HCT116 (cell line): ENCODE results near the gene RPS2. TPM values are rescaled to one million over a fixed set of nuclear protein-coding genes. Genes with fewer than 3 reads are reported as not detected.

Experiments used
- ATAC-seq: fragments of 200-7000 bp; cut with Tn5 transposase; 2 replicates; pipeline ENCODE4 v1.9.1; 2020; ENCODE audit warnings: mild to moderate bottlenecking, moderate library complexity
- BruUV-seq: library from RNA; stranded (reverse); fragments of 400-500 nt; replicated peaks from 2 replicates; lab custom pipeline; 2021; lab: Mats Ljungman, UMichigan
- CTCF ChIA-PET: fragments of 300-600 bp; sonication (Branson Sonifier 250); formaldehyde crosslinking; loops from one replicate; lab custom pipeline; 2021; ENCODE audit warnings: antibody characterized with exemption; lab: Charles Lee
- POLR2A ChIA-PET: fragments of 300-600, 350-600 bp; sonication (Branson Sonifier 250); formaldehyde crosslinking; loops from one replicate; lab custom pipeline; 2021; ENCODE audit warnings: antibody characterized with exemption; lab: Charles Lee
- RAD21 ChIA-PET, 2 experiments: fragments of 300-600 bp; sonication (Branson Sonifier 250); formaldehyde crosslinking; loops; one replicate each; lab custom pipeline; 2023; ENCODE audit warnings: low total read pairs in 2 of 2; ENCODE audit not compliant: uncharacterized antibody in 2 of 2, unreplicated experiment in 2 of 2, low non-redundant PET in 1 of 2; lab: Charles Lee
- DNase-seq: peaks from one replicate; pipeline ENCODE4 v3.0.0-alpha.2; 2010; ENCODE audit warnings: low read depth, low spot score
- H2AFZ ChIP-seq: fragments of 200-600 bp; shearing (Covaris generic), sonication (generic); 2 replicates; pipeline ENCODE4 v1.6.1; 2017; ENCODE audit warnings: low read depth, mixed run types, mixed read lengths, antibody characterized with exemption, low read length; ENCODE audit not compliant: poor library complexity, severe bottlenecking
- H3K27ac ChIP-seq: 2 replicates; pipeline ENCODE4 v1.5.1; 2012; ENCODE audit warnings: low read depth, low read length
- H3K27me3 ChIP-seq: fragments of 200-600 bp; sonication (generic); 2 replicates; pipeline ENCODE4 v1.6.1; 2016; ENCODE audit warnings: mixed run types, low read length, mixed read lengths; ENCODE audit not compliant: insufficient read depth
- H3K36me3 ChIP-seq, 2 experiments: fragments of 200-500 bp in 1 of 2; fragments of 200-600 bp in 1 of 2; sonication (Bioruptor generic) in 1 of 2; sonication (generic) in 1 of 2; 2 replicates each; pipeline versions ENCODE4 v1.5.1 to v1.6.1; 2014 to 2016; ENCODE audit warnings: low read length in 2 of 2, inconsistent platforms in 1 of 2, mixed read lengths in 1 of 2, mixed run types in 1 of 2; ENCODE audit not compliant: insufficient read depth in 2 of 2, control insufficient read depth in 1 of 2
- H3K4me1 ChIP-seq, 2 experiments: fragments of 200-600 bp in 1 of 2; sonication (generic) in 1 of 2; 2 replicates each; pipeline versions ENCODE4 v1.5.1 to v1.6.1; 2012 to 2017; ENCODE audit warnings: low read length in 2 of 2, inconsistent platforms in 1 of 2, mild to moderate bottlenecking in 1 of 2, mixed read lengths in 1 of 2, mixed run types in 1 of 2, moderate library complexity in 1 of 2; ENCODE audit not compliant: insufficient read depth in 2 of 2, control insufficient read depth in 1 of 2
- H3K4me2 ChIP-seq: fragments of 200-600 bp; sonication (generic); 2 replicates; pipeline ENCODE4 v1.6.1; 2017; ENCODE audit warnings: mixed run types, low read length, mixed read lengths
- H3K4me3 ChIP-seq, 2 experiments: fragments of 200-600 bp in 1 of 2; sonication (generic) in 1 of 2; replicated peaks in 1 of 2; 2 replicates each; pipeline ENCODE4 v1.5.1; 2011 to 2016; ENCODE audit warnings: low read length in 2 of 2, control low read depth in 1 of 2, low read depth in 1 of 2, mild to moderate bottlenecking in 1 of 2, mixed read lengths in 1 of 2, mixed run types in 1 of 2
- H3K79me2 ChIP-seq: fragments of 200-600 bp; sonication (generic); 2 replicates; pipeline ENCODE4 v1.6.1; 2017; ENCODE audit warnings: mild to moderate bottlenecking, mixed run types, low read length, moderate library complexity, mixed read lengths; ENCODE audit not compliant: insufficient read depth
- H3K9ac ChIP-seq: fragments of 200-600 bp; sonication (generic); 2 replicates; pipeline ENCODE4 v1.6.1; 2016; ENCODE audit warnings: low read length, mixed read lengths
- H3K9me2 ChIP-seq: fragments of 200-600 bp; sonication (generic), shearing (Covaris generic); 2 replicates; pipeline ENCODE4 v1.6.1; 2017; ENCODE audit warnings: mixed run types, mild to moderate bottlenecking, moderate library complexity; ENCODE audit not compliant: insufficient read depth
- H3K9me3 ChIP-seq, 2 experiments: fragments of 200-500 bp in 1 of 2; fragments of 200-600 bp in 1 of 2; sonication (Bioruptor generic) in 1 of 2; sonication (generic) in 1 of 2; 2 replicates each; pipeline ENCODE4 v1.6.1; 2014 to 2017; ENCODE audit warnings: low read length in 2 of 2, mixed read lengths in 2 of 2, inconsistent platforms in 1 of 2, low read depth in 1 of 2, mild to moderate bottlenecking in 1 of 2, mixed run types in 1 of 2, moderate library complexity in 1 of 2; ENCODE audit not compliant: control insufficient read depth in 1 of 2, insufficient read depth in 1 of 2
- H4K20me1 ChIP-seq: fragments of 200-600 bp; sonication (generic), shearing (Covaris generic); 2 replicates; pipeline ENCODE4 v1.6.1; 2017; ENCODE audit warnings: mixed run types, mild to moderate bottlenecking, moderate library complexity; ENCODE audit not compliant: insufficient read depth
- CEBPB ChIP-seq: IDR thresholded peaks from 2 replicates; pipeline ENCODE4 v1.6.1; 2012; ENCODE audit warnings: low read depth
- ELF1 ChIP-seq: IDR thresholded peaks from 2 replicates; pipeline ENCODE4 v1.6.1; 2012; ENCODE audit warnings: low read depth, borderline replicate concordance
- FOSL1 ChIP-seq: IDR thresholded peaks from 2 replicates; pipeline ENCODE4 v1.6.1; 2012; ENCODE audit warnings: low read depth
- RAD21 ChIP-seq: IDR thresholded peaks from 2 replicates; pipeline ENCODE4 v1.6.1; 2012; ENCODE audit warnings: low read depth, mild to moderate bottlenecking
- SIN3A ChIP-seq: IDR thresholded peaks from 2 replicates; pipeline ENCODE4 v1.6.1; 2012; ENCODE audit warnings: low read depth
- SRF ChIP-seq: IDR thresholded peaks from 2 replicates; pipeline ENCODE4 v1.6.1; 2012; ENCODE audit warnings: low read depth
- ZFX ChIP-seq: fragments of 450-650 bp; IDR thresholded peaks from 2 replicates; pipeline ENCODE4 v1.6.1; 2017
- ZNF274 ChIP-seq: fragments of 200-500 bp; sonication (Bioruptor generic); IDR thresholded peaks from 2 replicates; pipeline ENCODE4 v1.6.1; 2014; ENCODE audit warnings: mild to moderate bottlenecking, low read depth, low read length, inconsistent platforms
- intact Hi-C: fragments of 100-400 bp; cut with micrococcal nuclease; formaldehyde crosslinking; loops from 2 replicates; pipeline ENCODE4 v1.10.0; 2022
- total RNA-seq: library from RNA; stranded (reverse); gene quantifications from one replicate; pipeline ENCODE4 v1.2.1, GENCODE V29; 2021; ENCODE audit not compliant: unreplicated experiment
- TF ChIP-seq, protein P1 (sequence below): IDR thresholded peaks from 2 replicates; pipeline ENCODE4 v1.6.1; 2012; ENCODE audit warnings: low read depth
- TF ChIP-seq, protein P2 (sequence below): IDR thresholded peaks from 2 replicates; pipeline ENCODE4 v1.6.1; 2011; ENCODE audit warnings: mild to moderate bottlenecking, low read length, moderate library complexity; ENCODE audit not compliant: insufficient replicate concordance; ENCODE audit errors: extremely low read depth

RPS2 gene
- total RNA-seq, 1 experiment from 2014 or later: 6,265 TPM

- H3K36me3 ChIP-seq: peaks cover 6 to 14% of the 10 kb centered on the region in 2 experiments; a peak in 2 of 4 replicates
- intact Hi-C loops: no loop called here
- no TSS peak for BruUV-seq
- RAD21 ChIA-PET: no interaction called here
- DNase-seq (no peak), ATAC-seq (no peak)
- H3K27me3 ChIP-seq: no peaks in the 10 kb centered on the region
- no peak overlapping the region for H2AFZ ChIP-seq
- peak overlapping the region; percentile 65; the same call in 1 of the 2 replicates for H3K27ac ChIP-seq
- POLR2A ChIA-PET: no interaction called here
- peaks cover 18 to 43% of the 10 kb centered on the region in 2 experiments for H3K4me1 ChIP-seq
- H3K9me2 ChIP-seq: no peaks in the 10 kb centered on the region
- no peaks in the 10 kb centered on the region for H4K20me1 ChIP-seq
- peaks cover 12% of the 10 kb centered on the region for H3K79me2 ChIP-seq
- TF ChIP-seq ZNF274 (no peak), SIN3A (no peak), FOSL1 (no peak), CEBPB (no peak), ELF1 (no peak), RAD21 (no peak), SRF (no peak), ZFX (no peak)
- TF ChIP-seq, protein P1, sequence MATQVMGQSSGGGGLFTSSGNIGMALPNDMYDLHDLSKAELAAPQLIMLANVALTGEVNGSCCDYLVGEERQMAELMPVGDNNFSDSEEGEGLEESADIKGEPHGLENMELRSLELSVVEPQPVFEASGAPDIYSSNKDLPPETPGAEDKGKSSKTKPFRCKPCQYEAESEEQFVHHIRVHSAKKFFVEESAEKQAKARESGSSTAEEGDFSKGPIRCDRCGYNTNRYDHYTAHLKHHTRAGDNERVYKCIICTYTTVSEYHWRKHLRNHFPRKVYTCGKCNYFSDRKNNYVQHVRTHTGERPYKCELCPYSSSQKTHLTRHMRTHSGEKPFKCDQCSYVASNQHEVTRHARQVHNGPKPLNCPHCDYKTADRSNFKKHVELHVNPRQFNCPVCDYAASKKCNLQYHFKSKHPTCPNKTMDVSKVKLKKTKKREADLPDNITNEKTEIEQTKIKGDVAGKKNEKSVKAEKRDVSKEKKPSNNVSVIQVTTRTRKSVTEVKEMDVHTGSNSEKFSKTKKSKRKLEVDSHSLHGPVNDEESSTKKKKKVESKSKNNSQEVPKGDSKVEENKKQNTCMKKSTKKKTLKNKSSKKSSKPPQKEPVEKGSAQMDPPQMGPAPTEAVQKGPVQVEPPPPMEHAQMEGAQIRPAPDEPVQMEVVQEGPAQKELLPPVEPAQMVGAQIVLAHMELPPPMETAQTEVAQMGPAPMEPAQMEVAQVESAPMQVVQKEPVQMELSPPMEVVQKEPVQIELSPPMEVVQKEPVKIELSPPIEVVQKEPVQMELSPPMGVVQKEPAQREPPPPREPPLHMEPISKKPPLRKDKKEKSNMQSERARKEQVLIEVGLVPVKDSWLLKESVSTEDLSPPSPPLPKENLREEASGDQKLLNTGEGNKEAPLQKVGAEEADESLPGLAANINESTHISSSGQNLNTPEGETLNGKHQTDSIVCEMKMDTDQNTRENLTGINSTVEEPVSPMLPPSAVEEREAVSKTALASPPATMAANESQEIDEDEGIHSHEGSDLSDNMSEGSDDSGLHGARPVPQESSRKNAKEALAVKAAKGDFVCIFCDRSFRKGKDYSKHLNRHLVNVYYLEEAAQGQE: no peak
- TF ChIP-seq, protein P2, sequence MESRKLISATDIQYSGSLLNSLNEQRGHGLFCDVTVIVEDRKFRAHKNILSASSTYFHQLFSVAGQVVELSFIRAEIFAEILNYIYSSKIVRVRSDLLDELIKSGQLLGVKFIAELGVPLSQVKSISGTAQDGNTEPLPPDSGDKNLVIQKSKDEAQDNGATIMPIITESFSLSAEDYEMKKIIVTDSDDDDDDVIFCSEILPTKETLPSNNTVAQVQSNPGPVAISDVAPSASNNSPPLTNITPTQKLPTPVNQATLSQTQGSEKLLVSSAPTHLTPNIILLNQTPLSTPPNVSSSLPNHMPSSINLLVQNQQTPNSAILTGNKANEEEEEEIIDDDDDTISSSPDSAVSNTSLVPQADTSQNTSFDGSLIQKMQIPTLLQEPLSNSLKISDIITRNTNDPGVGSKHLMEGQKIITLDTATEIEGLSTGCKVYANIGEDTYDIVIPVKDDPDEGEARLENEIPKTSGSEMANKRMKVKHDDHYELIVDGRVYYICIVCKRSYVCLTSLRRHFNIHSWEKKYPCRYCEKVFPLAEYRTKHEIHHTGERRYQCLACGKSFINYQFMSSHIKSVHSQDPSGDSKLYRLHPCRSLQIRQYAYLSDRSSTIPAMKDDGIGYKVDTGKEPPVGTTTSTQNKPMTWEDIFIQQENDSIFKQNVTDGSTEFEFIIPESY: no peak
- H3K4me3 ChIP-seq: peak overlapping the region; percentile 53 to 60
- CTCF ChIA-PET: interaction anchor here (0.6 kb wide), 1 partner anchor 25 kb away, joined by 3 read pairs; no protein-coding TSS in a partner anchor
- H3K4me2 ChIP-seq: peak overlapping the region; percentile 67
- no peaks in the 10 kb centered on the region for H3K9me3 ChIP-seq
- peak overlapping the region; percentile 57; the same call in 1 of the 2 replicates for H3K9ac ChIP-seq
Measured at GRCh38 chr16:1990101-1990350, 25.4 kb upstream of the RPS2 start.
